GM13977 (cell line): ENCODE measurements around the gene SAT1.

Experiments
- DNase-seq: peaks from one replicate; pipeline ENCODE4 v3.0.0; 2012; ENCODE audit warnings: low spot score
- in situ Hi-C: fragments of 300-500 bp; cut with MboI; formaldehyde crosslinking; loops from one replicate; pipeline ENCODE4 v1.12.0; 2022; ENCODE audit warnings: low sequenced_read_pairs, low pct_unique_long_range_greater_than_20kb, mixed read lengths, inconsistent platforms; ENCODE audit not compliant: unreplicated experiment
- TF ChIP-seq, protein P1 (sequence below): IDR thresholded peaks from 2 replicates; pipeline ENCODE4 v1.5.1; 2012; ENCODE audit warnings: mild to moderate bottlenecking, control low read depth; ENCODE audit not compliant: insufficient read depth; ENCODE audit errors: extremely low read depth, missing control alignments

SAT1 gene

DNA sequence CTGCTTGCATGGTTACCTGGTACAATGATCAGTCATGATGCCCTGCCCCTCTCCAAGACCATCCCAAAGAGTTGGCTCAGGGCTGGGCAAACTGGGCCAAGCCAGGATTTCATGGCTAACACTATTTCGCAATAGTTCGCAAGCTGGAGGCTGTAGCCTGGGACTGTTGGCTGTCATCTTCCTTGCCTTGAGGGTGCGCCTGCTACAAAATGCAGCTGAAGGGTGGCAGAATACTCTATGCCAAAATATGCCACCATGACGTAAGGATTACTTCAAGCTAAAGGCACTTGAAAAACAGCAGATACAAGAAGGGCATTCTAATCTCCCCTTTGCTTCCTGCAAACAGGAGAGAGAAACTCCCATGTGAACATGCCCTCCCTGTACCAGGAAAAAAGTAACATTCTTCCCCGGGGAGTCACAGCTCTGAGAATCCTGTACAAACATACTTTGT is 21.0 kb downstream of the SAT1 start:
- TF ChIP-seq, protein P1, sequence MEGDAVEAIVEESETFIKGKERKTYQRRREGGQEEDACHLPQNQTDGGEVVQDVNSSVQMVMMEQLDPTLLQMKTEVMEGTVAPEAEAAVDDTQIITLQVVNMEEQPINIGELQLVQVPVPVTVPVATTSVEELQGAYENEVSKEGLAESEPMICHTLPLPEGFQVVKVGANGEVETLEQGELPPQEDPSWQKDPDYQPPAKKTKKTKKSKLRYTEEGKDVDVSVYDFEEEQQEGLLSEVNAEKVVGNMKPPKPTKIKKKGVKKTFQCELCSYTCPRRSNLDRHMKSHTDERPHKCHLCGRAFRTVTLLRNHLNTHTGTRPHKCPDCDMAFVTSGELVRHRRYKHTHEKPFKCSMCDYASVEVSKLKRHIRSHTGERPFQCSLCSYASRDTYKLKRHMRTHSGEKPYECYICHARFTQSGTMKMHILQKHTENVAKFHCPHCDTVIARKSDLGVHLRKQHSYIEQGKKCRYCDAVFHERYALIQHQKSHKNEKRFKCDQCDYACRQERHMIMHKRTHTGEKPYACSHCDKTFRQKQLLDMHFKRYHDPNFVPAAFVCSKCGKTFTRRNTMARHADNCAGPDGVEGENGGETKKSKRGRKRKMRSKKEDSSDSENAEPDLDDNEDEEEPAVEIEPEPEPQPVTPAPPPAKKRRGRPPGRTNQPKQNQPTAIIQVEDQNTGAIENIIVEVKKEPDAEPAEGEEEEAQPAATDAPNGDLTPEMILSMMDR, result no peak
- in situ Hi-C loops, result no loop called here
- DNase-seq, result no peak

DNA sequence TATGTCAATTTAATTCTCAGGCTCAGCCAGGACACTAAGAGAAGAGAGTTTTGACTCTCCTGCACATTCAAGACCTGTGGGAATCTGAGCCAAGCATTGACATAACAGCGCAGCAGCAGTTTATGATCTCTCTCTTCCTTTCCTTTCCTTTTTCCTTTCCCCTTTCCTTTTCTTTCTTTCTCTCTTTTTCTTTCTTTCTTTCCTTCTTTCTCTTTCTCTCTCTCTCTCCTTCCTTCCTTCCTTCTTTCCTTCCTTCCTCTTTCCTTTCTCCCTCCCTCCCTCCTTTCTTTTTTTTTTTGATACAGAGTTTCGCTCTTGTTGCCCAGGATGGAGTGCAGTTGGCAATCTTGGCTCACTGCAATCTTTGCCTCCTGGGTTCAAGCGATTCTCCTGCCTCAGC is 21.6 kb downstream of the SAT1 start:
- no peak for DNase-seq
- TF ChIP-seq, protein P1, result no peak
- in situ Hi-C loops, result no loop called here

DNA sequence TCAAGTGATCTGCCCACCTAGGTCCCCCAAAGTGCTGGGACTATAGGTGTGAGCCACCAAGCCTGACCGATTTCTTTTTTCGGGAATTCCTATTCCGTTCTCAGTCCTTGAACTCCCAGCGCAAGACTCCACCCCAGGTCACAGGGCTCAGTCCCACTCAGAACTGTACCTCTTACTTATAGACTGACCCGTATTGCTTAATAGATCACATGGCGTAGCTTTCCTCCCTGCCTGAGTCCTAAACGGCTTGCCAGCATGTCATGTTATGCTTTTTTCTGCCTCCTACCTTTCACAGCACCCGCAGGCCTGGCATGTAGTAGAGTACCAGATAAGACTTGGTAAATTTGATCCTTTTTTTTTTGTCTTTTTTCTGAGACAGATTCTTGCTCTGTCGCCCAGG is 22.4 kb downstream of the SAT1 start:
- no peak for DNase-seq
- TF ChIP-seq, protein P1, result no peak
- in situ Hi-C loops, result no loop called here

DNA sequence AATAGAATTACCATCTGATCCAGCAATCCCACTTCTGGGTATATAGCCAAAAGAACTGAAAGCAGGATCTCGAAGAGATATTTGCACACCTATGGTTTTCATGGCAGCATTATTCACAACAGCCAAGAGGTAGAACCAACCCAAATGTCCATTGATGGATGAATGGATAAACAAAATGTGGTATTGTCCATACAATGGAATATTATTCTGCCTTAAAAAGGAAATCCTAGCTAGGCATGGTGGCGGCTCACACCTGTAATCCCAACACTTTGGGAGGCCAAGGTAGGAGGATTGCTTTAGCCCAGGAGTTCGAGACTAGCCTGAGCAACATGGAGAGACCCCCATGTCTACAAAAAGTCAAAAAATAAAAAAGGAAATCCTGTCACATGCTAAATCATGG is 27.3 kb downstream of the SAT1 start:
- TF ChIP-seq, protein P1, result no peak
- DNase-seq, result no peak
- in situ Hi-C loops, result no loop called here

DNA sequence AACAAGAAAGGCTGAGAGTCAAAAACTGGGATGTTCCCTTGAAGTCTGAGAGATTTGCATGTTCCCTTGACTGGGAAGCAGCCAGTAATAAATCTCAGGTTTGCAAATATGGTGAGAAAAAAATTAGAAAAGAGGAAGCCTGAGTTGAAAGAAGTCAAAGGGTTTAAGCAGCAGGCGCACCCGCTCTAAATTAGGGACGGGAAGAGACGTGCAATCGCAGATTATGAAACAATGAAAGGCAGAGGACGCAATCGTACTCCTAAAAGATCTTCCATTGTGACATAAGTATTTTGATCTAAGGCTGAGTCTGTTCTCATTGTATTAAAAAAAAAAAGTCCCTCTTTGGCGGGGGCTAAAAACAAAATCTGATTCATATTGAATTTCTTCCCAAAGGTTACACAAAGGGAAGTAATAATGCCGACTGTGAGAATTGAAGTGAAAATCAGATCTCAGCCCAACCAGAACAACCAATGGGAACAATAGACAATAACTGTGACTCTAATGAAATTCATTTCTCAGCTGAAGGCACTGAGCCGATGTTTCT is 28.2 kb downstream of the SAT1 start:
- no peak for DNase-seq
- TF ChIP-seq, protein P1, result no peak
- in situ Hi-C loops, result no loop called here

DNA sequence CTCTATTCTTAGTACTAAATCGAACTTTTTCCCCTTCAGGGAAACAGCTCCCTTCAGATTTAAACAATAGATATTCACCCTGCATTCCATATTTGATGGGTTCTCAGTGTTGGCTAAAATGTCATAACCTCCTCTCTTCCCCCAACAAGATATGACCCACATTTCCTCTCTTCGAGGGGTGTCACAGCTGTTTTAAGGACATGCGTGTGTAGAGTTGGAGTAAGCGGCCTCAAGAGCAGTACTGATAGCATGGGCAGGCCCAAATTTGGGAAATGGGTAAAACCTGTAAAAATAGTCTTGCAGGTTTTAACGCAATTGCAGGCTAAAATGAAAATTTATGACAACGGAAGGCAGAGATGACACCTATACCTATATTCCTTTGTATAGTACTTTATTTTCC is 28.7 kb downstream of the SAT1 start:
- TF ChIP-seq, protein P1, result no peak
- in situ Hi-C loops, result no loop called here
- DNase-seq, result no peak

DNA sequence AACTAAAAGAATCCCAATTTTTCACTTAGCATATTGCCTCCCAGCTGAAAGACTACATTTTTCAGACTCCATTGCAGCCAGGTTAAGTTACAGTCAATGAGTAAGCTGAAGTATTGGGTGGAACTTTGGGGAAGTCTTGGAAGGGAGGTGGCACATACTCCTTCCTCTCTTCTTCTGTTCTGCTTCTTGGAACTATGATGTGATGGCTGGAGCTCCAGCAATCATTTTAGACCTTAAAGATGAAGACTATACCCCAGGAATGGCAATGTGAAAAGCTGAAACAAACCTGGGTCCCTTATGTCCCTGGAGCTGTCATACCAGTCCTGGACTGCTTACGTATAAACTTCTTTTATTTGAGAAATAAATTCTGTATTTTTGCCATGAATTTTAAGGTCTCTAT is 30.8 kb downstream of the SAT1 start:
- no peak for DNase-seq
- in situ Hi-C loops, result no loop called here
- TF ChIP-seq, protein P1, result no peak
